ENCODE data around the gene CDKN1C. TPM values are rescaled to one million over a fixed set of nuclear protein-coding genes. Genes with fewer than 3 reads are reported as not detected.

CDKN1C gene
- polyA plus RNA-seq, 1 donor from 2014 or later = 36.7 TPM

- H2AFZ ChIP-seq (ENCODE audit: low read depth, low read length) = no peak overlapping the region
- H3K4me2 ChIP-seq (ENCODE audit: low read length) = no peak overlapping the region
- H3K4me3 ChIP-seq (ENCODE audit: low read length) = no peak overlapping the region
- H3K27me3 ChIP-seq (ENCODE audit: insufficient read depth, low read depth, low read length) = no peaks in the 10 kb centered on the region
- H3K9me3 ChIP-seq (ENCODE audit: low read length) = peaks cover 5% of the 10 kb centered on the region
- H3K36me3 ChIP-seq (ENCODE audit: insufficient read depth, low read length) = no peaks in the 10 kb centered on the region
- H3F3A ChIP-seq (ENCODE audit: insufficient read depth, low read length, poor library complexity, severe bottlenecking) = no peaks in the 10 kb centered on the region
- TF ChIP-seq TAF1 (IDR thresholded peaks at IDR 0.05; ENCODE audit: low read depth) (no peak), EZH2 (IDR thresholded peaks at IDR 0.05; ENCODE audit: borderline replicate concordance, insufficient read depth, low read length, poor library complexity, severe bottlenecking) (no peak), CTCF (IDR thresholded peaks at IDR 0.05; ENCODE audit: poor library complexity, severe bottlenecking) (no peak), EP300 (conservative IDR thresholded peaks at IDR 0.05; ENCODE audit: poor library complexity, severe bottlenecking) (no peak), SMC3 (conservative IDR thresholded peaks at IDR 0.05; ENCODE audit: poor library complexity) (no peak), POLR2AphosphoS5 (IDR thresholded peaks at IDR 0.05) (no peak), MXI1 (conservative IDR thresholded peaks at IDR 0.05; ENCODE audit: poor library complexity, severe bottlenecking) (no peak), REST (IDR thresholded peaks at IDR 0.05; ENCODE audit: borderline replicate concordance) (no peak), RAD21 (conservative IDR thresholded peaks at IDR 0.05) (no peak)
- H3K9ac ChIP-seq (ENCODE audit: low read length) = no peak overlapping the region
- no peaks in the 10 kb centered on the region for H3K79me2 ChIP-seq (replicated peaks; ENCODE audit: insufficient read depth, low read length)
- no peaks in the 10 kb centered on the region for H3K9me2 ChIP-seq (ENCODE audit: insufficient read depth, low read length)
- H3K27ac ChIP-seq (ENCODE audit: low read length) = no peak overlapping the region
- no peaks in the 10 kb centered on the region for H4K20me1 ChIP-seq (ENCODE audit: insufficient read depth)
Observed at GRCh38 chr11:2835296-2835695, 50.3 kb downstream of the CDKN1C start.

- no peak overlapping the region for H3K27ac ChIP-seq (ENCODE audit: low read length)
- TF ChIP-seq RAD21 (conservative IDR thresholded peaks at IDR 0.05) (no peak), POLR2AphosphoS5 (IDR thresholded peaks at IDR 0.05) (no peak), EZH2 (IDR thresholded peaks at IDR 0.05; ENCODE audit: borderline replicate concordance, insufficient read depth, low read length, poor library complexity, severe bottlenecking) (no peak), CTCF (IDR thresholded peaks at IDR 0.05; ENCODE audit: poor library complexity, severe bottlenecking) (no peak), SMC3 (conservative IDR thresholded peaks at IDR 0.05; ENCODE audit: poor library complexity) (no peak), REST (IDR thresholded peaks at IDR 0.05; ENCODE audit: borderline replicate concordance) (no peak), TAF1 (IDR thresholded peaks at IDR 0.05; ENCODE audit: low read depth) (no peak), MXI1 (conservative IDR thresholded peaks at IDR 0.05; ENCODE audit: poor library complexity, severe bottlenecking) (no peak), EP300 (conservative IDR thresholded peaks at IDR 0.05; ENCODE audit: poor library complexity, severe bottlenecking) (no peak)
- H3K4me3 ChIP-seq (ENCODE audit: low read length) = no peak overlapping the region
- no peaks in the 10 kb centered on the region for H3K79me2 ChIP-seq (replicated peaks; ENCODE audit: insufficient read depth, low read length)
- no peaks in the 10 kb centered on the region for H3F3A ChIP-seq (ENCODE audit: insufficient read depth, low read length, poor library complexity, severe bottlenecking)
- H3K9ac ChIP-seq (ENCODE audit: low read length) = no peak overlapping the region
- H4K20me1 ChIP-seq (ENCODE audit: insufficient read depth) = no peaks in the 10 kb centered on the region
- peaks cover 5% of the 10 kb centered on the region for H3K9me3 ChIP-seq (ENCODE audit: low read length)
- no peaks in the 10 kb centered on the region for H3K36me3 ChIP-seq (ENCODE audit: insufficient read depth, low read length)
- no peak overlapping the region for H2AFZ ChIP-seq (ENCODE audit: low read depth, low read length)
- H3K9me2 ChIP-seq (ENCODE audit: insufficient read depth, low read length) = no peaks in the 10 kb centered on the region
- H3K4me2 ChIP-seq (ENCODE audit: low read length) = no peak overlapping the region
- H3K27me3 ChIP-seq (ENCODE audit: insufficient read depth, low read depth, low read length) = no peaks in the 10 kb centered on the region
Observed at GRCh38 chr11:2834503-2835273, 50.9 kb downstream of the CDKN1C start.

Measured in neural cell (in vitro differentiated cells).